OCI-LY3 (cell line): ENCODE results near the gene SEC61A2.

Experiments used
- H2AFZ ChIP-seq: fragments of 200-600, 300-600 bp; shearing (Covaris generic); 2 replicates; pipeline ENCODE4 v1.6.0; 2014; ENCODE audit warnings: antibody characterized with exemption, low read depth, low read length
- H3K27ac ChIP-seq: fragments of 200-600, 300-600 bp; sonication (generic); 2 replicates; pipeline ENCODE4 v1.5.1; 2014; ENCODE audit warnings: mild to moderate bottlenecking, low read length, moderate library complexity, mixed read lengths
- H3K27me3 ChIP-seq: fragments of 200-600, 300-600 bp; sonication (generic); 2 replicates; pipeline ENCODE4 v1.6.1; 2014; ENCODE audit warnings: low read depth, low read length, mixed read lengths
- H3K36me3 ChIP-seq: fragments of 200-600, 300-600 bp; sonication (generic); replicated peaks from 2 replicates; pipeline ENCODE3; 2014; ENCODE audit warnings: low read depth, low read length, mixed read lengths
- H3K4me1 ChIP-seq: fragments of 300-600, 200-600 bp; sonication (generic); 2 replicates; pipeline ENCODE4 v1.6.1; 2014; ENCODE audit warnings: low read length, mixed read lengths
- H3K4me2 ChIP-seq: fragments of 200-600, 300-600 bp; sonication (generic); 2 replicates; pipeline ENCODE4 v1.6.1; 2014; ENCODE audit warnings: low read length, mixed read lengths
- H3K4me3 ChIP-seq: fragments of 300-600, 200-600 bp; sonication (generic); 2 replicates; pipeline ENCODE4 v1.5.1; 2014; ENCODE audit warnings: antibody characterized with exemption, mild to moderate bottlenecking, low read length, moderate library complexity
- H3K79me2 ChIP-seq: fragments of 300-600, 200-600 bp; shearing (Covaris generic); 2 replicates; pipeline ENCODE4 v1.6.1; 2014; ENCODE audit warnings: mild to moderate bottlenecking, low read length, mixed read lengths
- H3K9ac ChIP-seq: fragments of 300-600, 200-600 bp; shearing (Covaris generic); 2 replicates; pipeline ENCODE4 v1.6.0; 2014; ENCODE audit warnings: mild to moderate bottlenecking, low read length, moderate library complexity
- H3K9me3 ChIP-seq: fragments of 200-600, 300-600 bp; shearing (Covaris generic); 2 replicates; pipeline ENCODE4 v1.6.1; 2014; ENCODE audit warnings: low read length, mixed read lengths; ENCODE audit not compliant: insufficient read depth
- H4K20me1 ChIP-seq: fragments of 200-600, 300-600 bp; sonication (generic); 2 replicates; pipeline ENCODE4 v1.6.1; 2016; ENCODE audit warnings: low read length, mixed read lengths; ENCODE audit not compliant: insufficient read depth
- EZH2phosphoT487 ChIP-seq: fragments of 200-600 bp; shearing (Covaris generic); IDR thresholded peaks from 2 replicates; pipeline ENCODE4 v1.6.1; 2018; ENCODE audit warnings: antibody characterized with exemption, mixed run types, low read depth
- TF ChIP-seq, protein P1 (sequence below): fragments of 200-600, 300-600 bp; sonication (generic); IDR thresholded peaks from 2 replicates; pipeline ENCODE4 v1.5.1; 2014; ENCODE audit warnings: antibody characterized with exemption, low read length, low read depth

The SEC61A2 gene

DNA sequence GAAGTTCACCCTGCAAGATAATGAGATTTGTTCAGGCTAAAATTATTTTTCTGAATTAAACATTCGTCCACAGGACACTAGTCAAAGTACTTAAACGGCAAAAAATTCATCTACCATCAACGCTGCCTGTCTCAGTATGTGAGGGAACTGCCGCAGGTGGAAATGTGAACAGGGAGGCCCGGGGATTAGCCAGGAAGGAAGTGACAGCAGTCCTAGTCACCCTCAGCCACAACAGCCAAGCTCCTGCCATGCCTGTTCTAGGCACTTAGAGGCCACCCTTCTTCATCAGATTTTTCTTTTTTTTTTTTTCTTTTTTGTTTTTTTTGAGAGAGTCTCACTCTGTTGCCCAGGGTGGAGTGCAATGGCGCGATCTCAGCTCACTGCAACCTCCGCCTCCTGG lies 56.8 kb downstream of the SEC61A2 start:
- Histone ChIP-seq H3K9ac (no peak overlapping the region), H3K4me3 (no peak overlapping the region), H3K27me3 (no peaks in the 10 kb centered on the region), H3K4me1 (no peaks in the 10 kb centered on the region), H4K20me1 (no peaks in the 10 kb centered on the region), H3K9me3 (no peaks in the 10 kb centered on the region), H2AFZ (no peak overlapping the region), H3K27ac (no peak overlapping the region), H3K36me3 (peaks cover 3% of the 10 kb centered on the region), H3K79me2 (peaks cover 33% of the 10 kb centered on the region), H3K4me2 (no peak overlapping the region)
- TF ChIP-seq, protein P1, sequence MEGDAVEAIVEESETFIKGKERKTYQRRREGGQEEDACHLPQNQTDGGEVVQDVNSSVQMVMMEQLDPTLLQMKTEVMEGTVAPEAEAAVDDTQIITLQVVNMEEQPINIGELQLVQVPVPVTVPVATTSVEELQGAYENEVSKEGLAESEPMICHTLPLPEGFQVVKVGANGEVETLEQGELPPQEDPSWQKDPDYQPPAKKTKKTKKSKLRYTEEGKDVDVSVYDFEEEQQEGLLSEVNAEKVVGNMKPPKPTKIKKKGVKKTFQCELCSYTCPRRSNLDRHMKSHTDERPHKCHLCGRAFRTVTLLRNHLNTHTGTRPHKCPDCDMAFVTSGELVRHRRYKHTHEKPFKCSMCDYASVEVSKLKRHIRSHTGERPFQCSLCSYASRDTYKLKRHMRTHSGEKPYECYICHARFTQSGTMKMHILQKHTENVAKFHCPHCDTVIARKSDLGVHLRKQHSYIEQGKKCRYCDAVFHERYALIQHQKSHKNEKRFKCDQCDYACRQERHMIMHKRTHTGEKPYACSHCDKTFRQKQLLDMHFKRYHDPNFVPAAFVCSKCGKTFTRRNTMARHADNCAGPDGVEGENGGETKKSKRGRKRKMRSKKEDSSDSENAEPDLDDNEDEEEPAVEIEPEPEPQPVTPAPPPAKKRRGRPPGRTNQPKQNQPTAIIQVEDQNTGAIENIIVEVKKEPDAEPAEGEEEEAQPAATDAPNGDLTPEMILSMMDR = no peak
- no peak for TF ChIP-seq EZH2phosphoT487

GRCh38 chr10:12187321-12187905 lies 57.9 kb downstream of the SEC61A2 start:
- no peaks in the 10 kb centered on the region for H3K9me3 ChIP-seq
- TF ChIP-seq EZH2phosphoT487 = no peak
- TF ChIP-seq, protein P1 = no peak
- no peak overlapping the region for H3K9ac ChIP-seq
- no peaks in the 10 kb centered on the region for H3K27me3 ChIP-seq
- no peak overlapping the region for H3K4me2 ChIP-seq
- peaks cover 7% of the 10 kb centered on the region for H3K4me1 ChIP-seq
- H2AFZ ChIP-seq = no peak overlapping the region
- H4K20me1 ChIP-seq = no peaks in the 10 kb centered on the region
- H3K79me2 ChIP-seq = peaks cover 43% of the 10 kb centered on the region
- H3K27ac ChIP-seq = no peak overlapping the region
- H3K4me3 ChIP-seq = no peak overlapping the region
- H3K36me3 ChIP-seq = peaks cover 3% of the 10 kb centered on the region

DNA sequence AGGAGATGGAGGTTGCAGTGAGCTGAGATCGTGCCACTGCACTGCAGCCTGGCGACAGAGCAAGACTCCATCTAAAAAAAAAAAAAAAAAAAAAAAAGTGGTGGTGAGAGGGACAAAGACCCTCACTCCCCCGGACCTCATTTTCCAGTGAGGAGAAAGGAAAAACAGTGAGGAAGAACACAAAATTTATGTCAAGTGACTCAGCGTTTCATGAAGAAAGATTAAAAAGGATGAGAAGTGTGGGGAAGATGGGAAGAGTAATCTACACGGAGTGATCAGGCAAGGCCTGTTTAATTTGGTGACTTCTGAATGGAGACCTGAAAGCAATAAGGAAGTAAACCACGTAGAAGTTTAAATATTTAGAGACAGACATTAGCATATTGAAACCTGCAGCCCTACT lies 59.2 kb downstream of the SEC61A2 start:
- Histone ChIP-seq H3K9me3 (no peaks in the 10 kb centered on the region), H3K4me3 (no peak overlapping the region), H3K4me1 (peaks cover 7% of the 10 kb centered on the region), H3K9ac (no peak overlapping the region), H3K27me3 (no peaks in the 10 kb centered on the region), H4K20me1 (no peaks in the 10 kb centered on the region), H3K36me3 (peaks cover 8% of the 10 kb centered on the region), H3K79me2 (peaks cover 55% of the 10 kb centered on the region), H3K4me2 (no peak overlapping the region), H2AFZ (no peak overlapping the region), H3K27ac (no peak overlapping the region)
- TF ChIP-seq, protein P1 = no peak
- TF ChIP-seq EZH2phosphoT487 = no peak

DNA sequence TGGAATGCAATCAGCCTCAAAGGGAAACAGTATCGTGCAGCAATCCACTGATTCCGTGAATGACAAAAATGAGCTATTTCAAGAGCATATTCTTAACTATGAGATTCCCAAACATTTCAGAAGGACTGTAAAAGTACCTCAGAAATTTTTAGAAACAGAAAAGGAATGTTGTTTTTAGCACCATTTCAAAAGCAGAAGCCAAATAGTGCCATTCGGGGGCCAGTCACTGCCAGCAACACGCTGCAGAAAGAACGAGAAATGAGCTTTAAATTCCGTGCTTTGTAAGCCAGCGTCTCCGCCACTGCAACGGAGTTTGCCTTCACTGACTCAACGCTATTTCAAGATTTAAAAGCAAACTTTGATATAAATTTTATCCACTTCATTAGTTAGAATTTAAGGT lies 59.9 kb downstream of the SEC61A2 start:
- no peak for TF ChIP-seq EZH2phosphoT487
- TF ChIP-seq, protein P1 = no peak
- H3K4me1 ChIP-seq = peaks cover 11% of the 10 kb centered on the region
- H4K20me1 ChIP-seq = no peaks in the 10 kb centered on the region
- peaks cover 8% of the 10 kb centered on the region for H3K36me3 ChIP-seq
- no peak overlapping the region for H3K4me2 ChIP-seq
- H3K27me3 ChIP-seq = no peaks in the 10 kb centered on the region
- H3K79me2 ChIP-seq = peaks cover 63% of the 10 kb centered on the region
- no peaks in the 10 kb centered on the region for H3K9me3 ChIP-seq
- no peak overlapping the region for H3K27ac ChIP-seq
- H3K4me3 ChIP-seq = no peak overlapping the region
- no peak overlapping the region for H3K9ac ChIP-seq
- no peak overlapping the region for H2AFZ ChIP-seq
